Lower leg skin (tissue), 3 donors: ENCODE measurements around the gene APPL2.

Source experiments
- POLR2A ChIP-seq, 2 donors: fragments of 450-650 bp; IDR thresholded peaks; one replicate each; pipeline ENCODE4 v1.6.1; 2016 to 2017; ENCODE audit warnings: antibody characterized with exemption in 2 of 2, mild to moderate bottlenecking in 1 of 2, moderate library complexity in 1 of 2
- TF ChIP-seq, protein P1 (sequence below), 3 donors: fragments of 450-650 bp; IDR thresholded peaks; one replicate each; pipeline ENCODE4 v1.5.1; 2016; ENCODE audit warnings: antibody characterized with exemption in 3 of 3, mild to moderate bottlenecking in 3 of 3, moderate library complexity in 2 of 3

- TF ChIP-seq, protein P1, sequence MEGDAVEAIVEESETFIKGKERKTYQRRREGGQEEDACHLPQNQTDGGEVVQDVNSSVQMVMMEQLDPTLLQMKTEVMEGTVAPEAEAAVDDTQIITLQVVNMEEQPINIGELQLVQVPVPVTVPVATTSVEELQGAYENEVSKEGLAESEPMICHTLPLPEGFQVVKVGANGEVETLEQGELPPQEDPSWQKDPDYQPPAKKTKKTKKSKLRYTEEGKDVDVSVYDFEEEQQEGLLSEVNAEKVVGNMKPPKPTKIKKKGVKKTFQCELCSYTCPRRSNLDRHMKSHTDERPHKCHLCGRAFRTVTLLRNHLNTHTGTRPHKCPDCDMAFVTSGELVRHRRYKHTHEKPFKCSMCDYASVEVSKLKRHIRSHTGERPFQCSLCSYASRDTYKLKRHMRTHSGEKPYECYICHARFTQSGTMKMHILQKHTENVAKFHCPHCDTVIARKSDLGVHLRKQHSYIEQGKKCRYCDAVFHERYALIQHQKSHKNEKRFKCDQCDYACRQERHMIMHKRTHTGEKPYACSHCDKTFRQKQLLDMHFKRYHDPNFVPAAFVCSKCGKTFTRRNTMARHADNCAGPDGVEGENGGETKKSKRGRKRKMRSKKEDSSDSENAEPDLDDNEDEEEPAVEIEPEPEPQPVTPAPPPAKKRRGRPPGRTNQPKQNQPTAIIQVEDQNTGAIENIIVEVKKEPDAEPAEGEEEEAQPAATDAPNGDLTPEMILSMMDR (IDR thresholded peaks at IDR 0.05): no peak
- no peak for TF ChIP-seq POLR2A (IDR thresholded peaks at IDR 0.05)
These were observed 25.0 kb upstream of the APPL2 start for GRCh38 chr12:105261010-105261409.
